ENCODE measurements around the gene SLC8B1. TPM values are rescaled to one million over a fixed set of nuclear protein-coding genes. Genes with fewer than 3 reads are reported as not detected.

Gene SLC8B1
- total and polyA plus RNA-seq, 2 of the 4 experiments (the other 2 are of a cell fraction) = 4.1 to 10.2 TPM

DNA sequence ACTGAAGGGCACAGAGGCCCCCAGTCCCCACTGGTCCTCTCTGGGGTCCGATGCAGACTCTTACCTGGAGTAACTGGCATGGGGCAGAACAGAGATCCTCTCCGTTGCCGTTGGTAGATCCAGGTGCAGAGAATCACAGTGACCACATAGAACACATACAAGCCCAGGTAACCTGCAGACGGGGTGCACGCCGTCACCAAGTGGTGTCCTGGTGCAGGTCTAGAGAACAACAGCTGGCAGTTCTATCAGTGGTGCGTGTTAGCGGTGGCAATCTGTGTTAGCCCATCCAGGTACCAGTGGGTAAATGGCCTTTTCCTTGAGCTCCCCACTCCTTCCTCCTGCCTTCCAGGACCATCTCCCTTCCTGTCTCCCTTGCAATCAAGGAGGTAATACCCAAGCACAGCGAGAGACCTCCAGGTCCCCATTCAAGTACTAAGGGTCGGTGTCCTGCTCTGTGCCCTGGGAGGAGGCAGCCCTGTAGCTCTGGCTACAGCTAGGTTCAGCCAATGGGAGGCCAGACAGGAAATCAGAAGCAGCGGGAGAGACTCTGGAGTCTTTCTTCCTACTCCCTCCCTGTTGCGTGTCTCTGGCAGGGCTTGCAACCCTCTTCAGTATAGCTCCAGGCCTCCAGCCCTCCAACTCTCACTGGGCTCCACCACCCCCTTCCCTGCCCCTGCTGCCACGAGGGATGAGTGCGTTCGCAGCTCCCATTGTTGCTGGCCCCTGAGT, 15.8 kb downstream of the SLC8B1 start:
- no peak overlapping the region for H2BK120ac ChIP-seq (ENCODE audit: low read depth, low read length)
- H3K4ac ChIP-seq (ENCODE audit: low read depth, low read length) = no peak overlapping the region
- no peaks in the 10 kb centered on the region for H4K20me1 ChIP-seq (ENCODE audit: insufficient read depth, low read length)
- no peak overlapping the region for H3K9ac ChIP-seq (ENCODE audit: low read depth, low read length)
- no peak overlapping the region for H4K8ac ChIP-seq (ENCODE audit: low read depth in 2 of 2, low read length in 2 of 2)
- no peak overlapping the region for H4K5ac ChIP-seq (ENCODE audit: low read depth, low read length)
- H4K91ac ChIP-seq (ENCODE audit: insufficient read depth, low read depth, low read length) = no peak overlapping the region
- H2BK20ac ChIP-seq (ENCODE audit: low read depth, low read length) = no peak overlapping the region
- H3K9me3 ChIP-seq (ENCODE audit: control insufficient read depth, insufficient read depth, low read length) = peaks cover 2% of the 10 kb centered on the region; the same call in 1 of the 2 replicates
- H3K27me3 ChIP-seq (ENCODE audit: control insufficient read depth, insufficient read depth, low read length) = no peaks in the 10 kb centered on the region
- DNase-seq = no peak
- CTCF ChIA-PET = interaction anchor here (0.6 kb wide), 1 partner anchor 9 kb away, joined by 3 read pairs; no protein-coding TSS in a partner anchor
- dilution Hi-C loops (cut with HindIII; ENCODE audit: low sequenced_read_pairs, unreplicated experiment) = no loop called here
- WGBS, 2 experiments (ENCODE audit: extremely low coverage in 2 of 2, insufficient read length in 1 of 2) = 89% methylated on average over 10 of the region's 15 CpGs; no CpG with 5 or more reads in 1 of the 2 experiments
- POLR2A ChIA-PET (ENCODE audit: unreplicated experiment) = no interaction called here
- no peak for TF ChIP-seq RCOR1 (IDR thresholded peaks at IDR 0.05; ENCODE audit: insufficient replicate concordance, low read length)
- no peak for TF ChIP-seq POLR2A (IDR thresholded peaks at IDR 0.05; ENCODE audit: low read depth, low read length)
- TF ChIP-seq FOS (IDR thresholded peaks at IDR 0.05; ENCODE audit: low read depth, low read length) = no peak
- TF ChIP-seq CEBPB (IDR thresholded peaks at IDR 0.05; ENCODE audit: low read depth, low read length) = no peak
- TF ChIP-seq MAZ (IDR thresholded peaks at IDR 0.05; ENCODE audit: borderline replicate concordance, low read depth, low read length) = no peak
- peaks cover 4% of the 10 kb centered on the region for H3K4me1 ChIP-seq (ENCODE audit: control insufficient read depth, insufficient read depth, low read length)
- no peak overlapping the region for H2BK5ac ChIP-seq (ENCODE audit: low read depth, low read length, poor library complexity, severe bottlenecking)
- H3K4me2 ChIP-seq (ENCODE audit: low read depth, low read length) = no peak overlapping the region
- in situ Hi-C loops (cut with MboI; ENCODE audit: low sequenced_read_pairs) = loop anchor here (10.0 kb wide), 1 partner anchor 596 kb away; no protein-coding TSS in a partner anchor
- intact Hi-C loops (cut with micrococcal nuclease) = no loop called here
- peaks cover 3 to 7% of the 10 kb centered on the region in 2 experiments; a peak in 2 of 4 replicates for H3K79me1 ChIP-seq (ENCODE audit: low read depth in 1 of 2, low read length in 2 of 2)
- no peak for ATAC-seq (ENCODE audit: low read depth)
- H2BK15ac ChIP-seq (ENCODE audit: low read depth, low read length) = no peak overlapping the region
- no peak overlapping the region for H3K4me3 ChIP-seq (ENCODE audit: insufficient read depth, low read depth, low read length)
- peak overlapping the region; percentile 37 for H2AK9ac ChIP-seq (replicated peaks; ENCODE audit: low read depth, low read length, poor library complexity)
- no peak overlapping the region for H2AFZ ChIP-seq (replicated peaks; ENCODE audit: low read length, poor library complexity)
- no peak overlapping the region for H3K27ac ChIP-seq (ENCODE audit: insufficient read depth, low read length)
- H3K36me3 ChIP-seq (ENCODE audit: control insufficient read depth, insufficient read depth, low read length) = peaks cover 11% of the 10 kb centered on the region
- BruUV-seq (replicated peaks) = no TSS peak
- H3K56ac ChIP-seq (ENCODE audit: extremely low read depth, insufficient read depth, low read length) = no peak overlapping the region
- no peak overlapping the region for H3K18ac ChIP-seq (ENCODE audit: low read depth, low read length)
- no peak overlapping the region for H2AK5ac ChIP-seq (ENCODE audit: low read depth, low read length)
- H3K9me1 ChIP-seq (ENCODE audit: insufficient read depth, low read length) = peaks cover 8% of the 10 kb centered on the region; the same call in 1 of the 2 replicates
- H3K14ac ChIP-seq (replicated peaks; ENCODE audit: low read depth, low read length) = no peak overlapping the region
- no peak overlapping the region for H3K23ac ChIP-seq (ENCODE audit: low read depth, low read length)

Measured in IMR-90 (cell line).